ENCODE measurements around the gene DYNLT4. TPM values are rescaled to one million over a fixed set of nuclear protein-coding genes. Genes with fewer than 3 reads are reported as not detected.
A peak's percentile ranks its signal among the peaks of the same experiment; 100 is the strongest.

The DYNLT4 gene
- total and polyA plus RNA-seq, 2 of the 13 experiments (the other 11 are each of a cell fraction or from before 2014, with no cell fraction given) = 0.77 TPM; not detected in 1

- TF ChIP-seq SOX13 (IDR thresholded peaks at IDR 0.05) = peak; percentile 54
- TF ChIP-seq SOX13 (CRISPR knock-in tag; conservative IDR thresholded peaks at IDR 0.05 in 1 of 2, IDR thresholded peaks at IDR 0.05 in 1 of 2) = peak in 1 of 2 experiments; percentile 30; a peak in 1 of 4 replicates
- TF ChIP-seq SKI (IDR thresholded peaks at IDR 0.05; ENCODE audit: partially characterized antibody) = peak; percentile 92
- TF ChIP-seq POLR2AphosphoS5 (IDR thresholded peaks at IDR 0.05; ENCODE audit: low read depth, low read length) = peak; percentile 97
- no peak for TF ChIP-seq ZUFSP (CRISPR knock-in tag; IDR thresholded peaks at IDR 0.05; ENCODE audit: borderline replicate concordance)
- no peak; the same call in 1 of the 2 replicates for TF ChIP-seq ZNF639 (CRISPR knock-in tag; conservative IDR thresholded peaks at IDR 0.05)
- TF ChIP-seq SNAPC5 (CRISPR knock-in tag; IDR thresholded peaks at IDR 0.05; ENCODE audit: borderline replicate concordance) = peak; percentile 80; the same call in 1 of the 2 replicates
- TF ChIP-seq ISX (CRISPR knock-in tag; conservative IDR thresholded peaks at IDR 0.05) = no peak
- TF ChIP-seq ZNF605 (CRISPR knock-in tag; IDR thresholded peaks at IDR 0.05) = peak; percentile 96
- peak; percentile 55 for TF ChIP-seq CEBPG (CRISPR knock-in tag; IDR thresholded peaks at IDR 0.05)
- TF ChIP-seq JUND (CRISPR knock-in tag; IDR thresholded peaks at IDR 0.05) = peak; percentile 49; the same call in 1 of the 2 replicates
- no peak; the same call in 1 of the 2 replicates for TF ChIP-seq ZNF777 (CRISPR knock-in tag; IDR thresholded peaks at IDR 0.05)
- TF ChIP-seq HOXA7 (CRISPR knock-in tag; IDR thresholded peaks at IDR 0.05) = no peak
- peak; percentile 84 for TF ChIP-seq YEATS2 (CRISPR knock-in tag; IDR thresholded peaks at IDR 0.05; ENCODE audit: borderline replicate concordance)
- no peak for TF ChIP-seq ZFP37 (CRISPR knock-in tag; IDR thresholded peaks at IDR 0.05; ENCODE audit: borderline replicate concordance)
- peak; percentile 70; the same call in 1 of the 2 replicates for TF ChIP-seq RXRA (CRISPR knock-in tag; IDR thresholded peaks at IDR 0.05)
- TF ChIP-seq HNRNPL (IDR thresholded peaks at IDR 0.05; ENCODE audit: low read depth, low read length) = peak; percentile 94
- TF ChIP-seq ZNF704 (CRISPR knock-in tag; IDR thresholded peaks at IDR 0.05; ENCODE audit: borderline replicate concordance) = peak; percentile 83
- TF ChIP-seq PATZ1 (CRISPR knock-in tag; IDR thresholded peaks at IDR 0.05) = peak; percentile 78
- no peak for TF ChIP-seq MZF1 (CRISPR knock-in tag; IDR thresholded peaks at IDR 0.05; ENCODE audit: borderline replicate concordance)
- TF ChIP-seq RFX5 (IDR thresholded peaks at IDR 0.05; ENCODE audit: low read depth, low read length) = peak; percentile 40; the same call in 1 of the 2 replicates
- TF ChIP-seq PBX3 (CRISPR knock-in tag; IDR thresholded peaks at IDR 0.05; ENCODE audit: borderline replicate concordance) = no peak
Measured at GRCh38 chr1:44799770-44800584, 7.2 kb downstream of the DYNLT4 start, which contains the start of gene PLK3 (continued).
